Measurements from ENCODE around the gene SGO1. TPM values are rescaled to one million over a fixed set of nuclear protein-coding genes. Genes with fewer than 3 reads are reported as not detected.
A peak's percentile ranks its signal among the peaks of the same experiment; 100 is the strongest.
"Not testable (repeated sequence)": the region's sequence is repeated elsewhere in the genome, so short reads cannot be mapped to it uniquely, and the experiment has no call there.

The SGO1 gene
- polyA plus RNA-seq (ENCODE audit: low read depth in 6 of 6): 10 to 100 TPM; 10.1 to 19.8 (median 12.1) TPM

DNA sequence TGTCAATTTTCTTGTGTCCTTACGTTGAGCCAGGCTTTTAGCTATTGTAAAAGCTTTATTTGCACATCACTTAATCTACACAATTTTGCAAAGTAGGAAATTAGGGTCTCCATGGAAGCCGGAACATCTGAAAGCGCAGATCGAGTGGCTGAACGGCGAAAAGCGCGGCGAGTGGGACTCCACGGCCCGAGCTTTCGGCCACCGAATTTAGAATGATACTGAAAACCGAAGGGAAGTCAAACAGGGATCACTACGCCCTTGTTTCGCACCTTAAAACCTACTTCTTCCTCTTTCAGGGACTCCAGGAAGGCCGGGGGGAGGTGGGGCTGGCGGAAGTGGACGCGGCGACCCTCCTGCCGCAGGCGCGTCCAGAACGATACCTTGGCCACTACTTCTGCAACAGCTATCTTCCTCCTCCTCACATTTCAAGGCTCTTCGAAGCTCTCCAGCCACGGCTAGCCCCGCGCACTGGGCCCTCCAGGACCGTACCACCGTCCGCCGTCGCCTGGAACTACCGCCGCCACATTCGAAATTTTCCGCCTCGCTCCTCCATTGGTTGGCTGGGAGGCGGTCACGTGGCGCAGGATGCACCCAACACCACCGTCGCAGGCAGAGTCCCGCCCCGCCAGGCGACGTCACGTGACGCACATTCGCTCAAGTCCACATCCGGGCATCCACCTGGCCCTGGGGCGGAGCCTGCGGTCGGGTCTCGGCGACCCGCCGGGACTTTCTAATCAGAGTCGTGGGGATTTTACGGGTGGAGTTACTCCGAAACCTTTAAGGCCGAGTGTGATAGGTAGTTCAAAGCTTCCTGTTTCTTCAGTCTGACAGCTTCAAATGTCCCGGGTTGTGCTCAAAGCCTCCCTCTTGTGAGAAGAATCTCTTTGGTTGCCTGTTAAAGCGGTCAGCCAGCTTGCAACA, at the start of gene SGO1:
Gene SGO1, minus strand, starts transcription at position 528 of the 921 bp plus-strand sequence. CDS start 2,179 bp downstream, outside the sequence.
- ATAC-seq (ENCODE audit: low read depth in 2 of 2) (peak; percentile 87 to 91), DNase-seq (peak; percentile 100)
- no peaks in the 10 kb centered on the region for H3K36me3 Mint-ChIP-seq
- peaks cover 0 to 11% (median 0%) of the 10 kb centered on the region in 3 donors for H3K4me1 Mint-ChIP-seq
- H3K27ac Mint-ChIP-seq: no peak within 1 kb of the TSS
- no peaks in the 10 kb centered on the region for H3K9me3 Mint-ChIP-seq
- no peaks in the 10 kb centered on the region for H3K27me3 Mint-ChIP-seq
- no peak within 1 kb of the TSS for H3K4me3 Mint-ChIP-seq

DNA sequence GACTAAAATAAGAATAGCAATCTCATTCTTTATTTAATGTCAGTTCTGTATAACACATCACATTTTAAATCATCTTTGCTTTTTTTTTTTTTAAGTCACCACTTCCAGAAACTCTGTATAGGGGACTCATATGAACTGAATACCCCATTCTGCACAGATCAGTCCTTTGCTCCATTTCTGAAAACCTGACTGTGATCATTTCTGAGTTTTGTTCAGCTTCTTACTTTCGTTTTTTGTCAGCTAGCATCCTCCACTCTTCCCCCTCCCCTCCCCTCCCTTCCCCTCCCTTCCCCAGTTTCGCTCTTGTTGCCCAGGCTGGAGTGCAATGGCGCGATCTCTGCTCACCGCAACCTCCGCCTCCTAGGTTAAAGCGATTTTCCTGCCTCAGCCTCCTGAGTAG, 49.8 kb upstream of the SGO1 start:
- ATAC-seq (ENCODE audit: low read depth in 2 of 2) (no peak), DNase-seq (no peak)
- H3K9me3 Mint-ChIP-seq: no peaks in the 10 kb centered on the region
- H3K4me1 Mint-ChIP-seq: no peaks in the 10 kb centered on the region
- peak overlapping the region in 1 of 6 donors; percentile 71 for H3K27ac Mint-ChIP-seq
- H3K27me3 Mint-ChIP-seq: no peaks in the 10 kb centered on the region
- H3K4me3 Mint-ChIP-seq: no peak overlapping the region
- H3K36me3 Mint-ChIP-seq: no peaks in the 10 kb centered on the region

DNA sequence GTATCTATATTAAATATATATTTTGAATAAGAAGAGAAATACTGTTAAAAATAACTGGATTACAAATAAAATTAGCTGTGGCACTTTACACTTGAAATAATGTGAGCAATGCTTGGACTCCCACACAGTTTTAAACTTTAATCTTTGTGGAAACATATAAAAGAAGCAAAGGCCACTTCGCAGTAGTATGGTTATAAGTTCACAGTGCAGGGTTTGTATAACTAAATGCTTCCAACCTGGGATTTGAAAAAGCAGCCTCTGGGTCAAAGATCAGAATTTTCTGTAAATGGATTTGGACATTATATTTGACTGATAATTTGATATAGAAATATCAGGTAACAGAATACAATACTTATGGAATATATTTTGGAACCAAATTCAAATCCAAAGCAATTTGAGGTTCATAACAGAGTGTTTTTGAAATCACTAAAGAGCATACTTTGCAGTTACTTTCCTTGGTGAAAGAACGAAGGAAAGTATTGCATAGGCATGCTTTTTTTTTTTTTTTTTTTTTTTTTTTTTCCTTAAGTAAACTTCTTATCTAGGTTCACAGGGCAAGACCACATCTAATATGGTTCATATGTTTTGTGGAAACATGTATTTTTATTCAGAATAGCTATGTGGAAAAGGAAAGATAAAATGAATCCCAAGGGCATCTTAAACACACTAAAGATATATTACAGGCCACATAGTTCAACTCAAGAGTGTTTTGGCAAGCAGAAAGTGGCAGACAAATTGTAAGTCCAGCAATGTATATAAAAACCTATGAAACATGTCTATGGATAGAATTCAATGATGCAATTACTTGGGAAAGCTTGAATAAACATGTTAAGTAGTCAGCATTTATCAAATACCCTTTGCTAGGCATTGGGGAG, 47.1 kb upstream of the SGO1 start:
- H3K36me3 Mint-ChIP-seq: no peaks in the 10 kb centered on the region
- no peak overlapping the region for H3K27ac Mint-ChIP-seq
- ATAC-seq (ENCODE audit: low read depth in 2 of 2): no peak
- H3K27me3 Mint-ChIP-seq: no peaks in the 10 kb centered on the region
- H3K9me3 Mint-ChIP-seq: no peaks in the 10 kb centered on the region
- no peak overlapping the region for H3K4me3 Mint-ChIP-seq
- no peak for DNase-seq
- no peaks in the 10 kb centered on the region for H3K4me1 Mint-ChIP-seq

DNA sequence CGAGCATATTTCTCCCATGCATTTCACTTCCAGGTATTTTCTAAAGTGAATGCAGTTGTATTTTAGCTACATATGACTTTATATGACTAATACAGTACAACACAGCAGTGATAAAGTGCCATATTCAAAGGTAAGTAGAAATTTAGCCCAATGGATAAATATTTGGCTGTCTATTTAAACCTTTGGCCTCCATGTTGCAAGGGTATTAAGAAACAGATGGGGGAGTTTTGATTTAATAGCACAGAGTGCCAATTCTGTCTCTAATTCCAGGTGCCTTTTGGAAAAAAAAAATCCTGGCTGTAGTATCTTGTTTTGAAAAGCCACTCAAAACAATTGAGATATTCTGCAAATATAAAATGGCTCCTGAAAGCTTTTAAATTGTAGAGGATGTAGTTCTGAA, 44.9 kb upstream of the SGO1 start:
- ATAC-seq (ENCODE audit: low read depth in 2 of 2): no peak

DNA sequence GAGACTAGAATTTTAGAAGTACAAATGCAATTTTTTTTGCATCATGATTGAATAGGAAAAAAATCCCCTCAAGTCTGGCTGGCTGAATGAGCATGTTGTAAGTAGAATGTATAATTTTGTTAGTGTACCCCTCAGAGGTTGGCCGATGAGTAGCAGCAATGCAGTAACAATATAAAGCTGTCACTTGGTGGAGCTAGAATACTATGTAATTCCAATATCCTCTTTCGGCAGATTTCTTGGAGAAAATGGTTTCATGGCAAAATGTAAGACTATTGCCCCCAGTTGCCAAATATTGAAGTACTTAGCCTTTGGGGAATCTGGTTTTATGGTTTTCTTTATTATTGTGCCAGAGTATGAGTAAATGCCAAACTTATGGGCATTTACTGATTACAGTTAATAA, 39.8 kb upstream of the SGO1 start:
- Mint-ChIP-seq H3K27me3 (no peaks in the 10 kb centered on the region), H3K4me3 (no peak overlapping the region), H3K9me3 (peaks cover 0 to 4% (median 0%) of the 10 kb centered on the region in 7 donors), H3K4me1 (peaks cover 0 to 4% (median 0%) of the 10 kb centered on the region in 3 donors), H3K27ac (no peak overlapping the region), H3K36me3 (peaks cover 0 to 8% of the 10 kb centered on the region in 2 donors)
- ATAC-seq (ENCODE audit: low read depth in 2 of 2): no peak
- DNase-seq: no peak

More for the DNA sequence above, 44.9 kb upstream of the SGO1 start:
- no peak overlapping the region for H3K27ac Mint-ChIP-seq
- no peak overlapping the region for H3K4me3 Mint-ChIP-seq
- no peaks in the 10 kb centered on the region for H3K9me3 Mint-ChIP-seq
- DNase-seq: no peak
- no peaks in the 10 kb centered on the region for H3K36me3 Mint-ChIP-seq
- H3K4me1 Mint-ChIP-seq: no peaks in the 10 kb centered on the region
- no peaks in the 10 kb centered on the region for H3K27me3 Mint-ChIP-seq

DNA sequence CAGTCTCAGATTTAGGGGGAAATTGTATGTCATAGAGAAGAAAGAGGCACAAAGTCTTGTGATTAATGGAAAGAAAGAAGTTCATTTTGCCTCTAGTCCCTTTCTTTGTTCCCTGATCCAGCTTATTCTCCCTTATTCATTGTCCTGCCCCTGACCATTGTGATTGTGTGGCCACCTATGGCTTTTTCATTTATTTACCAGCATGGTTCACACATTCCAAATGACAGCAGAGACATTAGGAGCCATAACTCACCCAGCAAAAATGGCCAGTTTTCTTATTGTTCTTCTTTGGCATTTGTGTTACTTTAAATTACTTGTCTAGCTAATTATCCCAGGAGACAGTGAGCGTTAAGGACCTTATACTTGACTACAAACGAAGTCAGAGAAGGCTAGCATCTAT, 36.3 kb upstream of the SGO1 start:
- peaks cover 0 to 8% of the 10 kb centered on the region in 2 donors for H3K36me3 Mint-ChIP-seq
- no peak for DNase-seq
- no peaks in the 10 kb centered on the region for H3K27me3 Mint-ChIP-seq
- H3K4me3 Mint-ChIP-seq: no peak overlapping the region
- peaks cover 0 to 4% (median 0%) of the 10 kb centered on the region in 3 donors for H3K4me1 Mint-ChIP-seq
- H3K9me3 Mint-ChIP-seq: peaks cover 0 to 4% (median 0%) of the 10 kb centered on the region in 7 donors
- no peak for ATAC-seq (ENCODE audit: low read depth in 2 of 2)
- H3K27ac Mint-ChIP-seq: no peak overlapping the region

DNA sequence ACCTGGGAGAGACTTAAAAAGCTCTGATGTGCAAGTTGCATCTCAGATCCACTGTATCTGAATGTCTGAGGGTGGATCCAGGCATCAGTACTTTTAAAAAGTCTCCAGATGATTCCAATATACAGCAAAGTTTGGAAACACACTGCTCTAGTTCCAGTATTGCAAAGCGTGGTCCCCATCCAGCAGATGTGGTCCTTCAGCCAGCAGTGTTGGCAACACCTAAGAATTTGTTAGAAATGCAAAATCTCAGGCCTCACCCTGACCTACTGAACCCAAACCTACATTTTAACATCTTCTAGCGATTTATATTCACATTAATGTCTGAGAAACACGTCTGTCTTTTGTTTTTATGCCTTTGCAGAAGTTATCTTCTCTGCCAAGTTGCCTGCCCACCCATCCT, 32.2 kb upstream of the SGO1 start:
- Mint-ChIP-seq H3K27me3 (no peaks in the 10 kb centered on the region), H3K4me1 (peaks cover 0 to 5% (median 4%) of the 10 kb centered on the region in 3 donors), H3K27ac (peak overlapping the region in 1 of 6 donors; percentile 52), H3K36me3 (peaks cover 2 to 8% of the 10 kb centered on the region in 2 donors), H3K9me3 (peaks cover 0 to 4% (median 0%) of the 10 kb centered on the region in 7 donors), H3K4me3 (no peak overlapping the region)
- ATAC-seq (ENCODE audit: low read depth in 2 of 2) (no peak), DNase-seq (no peak)

DNA sequence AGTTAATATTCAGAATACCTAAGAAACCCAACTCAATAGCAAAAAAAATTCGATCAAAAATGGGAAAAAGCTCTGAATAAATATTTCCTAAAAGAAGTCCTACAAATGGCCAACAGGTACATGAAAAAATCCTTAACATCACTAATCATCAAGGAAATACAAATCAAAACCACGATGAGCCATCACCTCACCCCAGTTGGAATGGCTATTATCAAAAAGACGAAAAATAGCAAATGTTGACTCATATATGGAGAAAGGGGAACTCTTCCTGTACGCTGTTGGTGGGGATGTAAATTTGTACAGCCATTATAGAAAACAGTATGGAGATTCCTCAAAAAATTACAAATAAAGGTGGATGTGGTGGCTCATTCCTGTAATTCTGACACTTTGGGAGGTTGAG, 29.6 kb upstream of the SGO1 start:
- no peaks in the 10 kb centered on the region for H3K27me3 Mint-ChIP-seq
- no peak for ATAC-seq (ENCODE audit: low read depth in 2 of 2)
- peaks cover 0 to 5% (median 0%) of the 10 kb centered on the region in 3 donors for H3K4me1 Mint-ChIP-seq
- peak overlapping the region in 1 of 6 donors; percentile 77 for H3K27ac Mint-ChIP-seq
- DNase-seq: no peak
- H3K4me3 Mint-ChIP-seq: no peak overlapping the region
- H3K9me3 Mint-ChIP-seq: peaks cover 0 to 2% (median 0%) of the 10 kb centered on the region in 7 donors
- peaks cover under 1 to 6% of the 10 kb centered on the region in 2 donors for H3K36me3 Mint-ChIP-seq

DNA sequence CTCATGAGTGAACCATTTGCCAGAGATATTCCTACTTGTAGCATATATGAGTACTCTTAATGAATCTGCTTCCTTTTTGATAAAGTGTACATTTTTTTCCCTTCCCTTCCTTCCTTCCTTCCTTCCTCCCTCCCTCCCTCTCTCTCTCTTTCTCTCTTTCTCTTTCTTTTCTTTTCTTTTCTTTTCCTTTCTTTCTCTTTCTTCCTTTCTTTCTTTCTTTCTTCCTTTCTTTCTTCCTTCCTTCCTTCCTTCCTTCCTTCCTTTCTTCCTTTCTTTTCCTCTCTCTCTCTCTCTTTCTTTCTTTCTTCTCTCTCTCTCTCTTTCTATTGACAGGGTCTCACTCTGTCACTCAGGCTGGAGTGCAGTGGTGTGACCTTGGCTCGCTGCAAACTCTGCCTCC, 27.5 kb upstream of the SGO1 start:
- not testable (repeated sequence) for H3K4me1 Mint-ChIP-seq; H3K27me3 Mint-ChIP-seq; H3K4me3 Mint-ChIP-seq; ATAC-seq (ENCODE audit: low read depth in 2 of 2); H3K27ac Mint-ChIP-seq; DNase-seq; H3K36me3 Mint-ChIP-seq; H3K9me3 Mint-ChIP-seq

DNA sequence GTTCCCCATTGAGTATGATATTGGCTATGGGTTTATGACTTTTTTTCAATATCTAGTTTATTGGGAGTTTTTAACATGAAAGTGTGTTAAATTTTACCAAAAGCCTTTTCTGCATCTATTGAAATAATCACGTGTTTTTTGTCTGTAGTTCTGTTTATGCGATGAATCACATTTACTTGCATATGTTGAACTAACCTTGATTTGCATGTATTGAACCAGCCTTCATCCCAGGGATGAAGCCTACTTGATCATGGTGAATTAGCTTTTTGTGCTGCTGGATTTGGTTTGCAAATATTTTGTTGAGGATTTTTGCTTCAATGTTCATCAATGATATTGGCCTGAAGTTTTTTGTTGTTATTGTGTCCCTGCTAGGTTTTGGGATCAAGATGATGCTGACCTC, 21.9 kb upstream of the SGO1 start:
- not testable (repeated sequence) for H3K4me3 Mint-ChIP-seq; H3K27me3 Mint-ChIP-seq; H3K4me1 Mint-ChIP-seq; H3K27ac Mint-ChIP-seq; DNase-seq; ATAC-seq (ENCODE audit: low read depth in 2 of 2)
- Mint-ChIP-seq H3K36me3 (peaks cover 14 to 19% of the 10 kb centered on the region in 2 donors), H3K9me3 (peaks cover 8 to 16% (median 14%) of the 10 kb centered on the region in 7 donors)

DNA sequence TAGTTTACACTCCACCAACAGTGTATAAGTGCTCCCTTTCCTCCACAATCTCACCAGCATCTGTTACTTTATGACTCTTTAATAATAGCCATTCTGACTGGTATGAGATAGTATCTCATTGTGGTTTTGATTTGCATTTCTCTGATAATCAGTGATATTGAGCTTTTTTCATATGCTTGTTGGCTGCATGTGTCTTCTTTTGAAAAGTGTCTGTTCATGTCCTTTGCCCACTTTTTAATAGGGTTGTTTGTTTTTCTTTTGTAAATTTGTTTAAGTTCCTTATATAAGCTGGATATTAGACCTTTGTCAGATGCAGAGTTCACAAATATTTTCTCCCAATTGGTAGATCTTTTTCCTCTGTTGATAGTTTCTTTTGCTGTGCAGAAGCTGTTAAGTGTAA, 19.9 kb upstream of the SGO1 start:
- not testable (repeated sequence) for DNase-seq; ATAC-seq (ENCODE audit: low read depth in 2 of 2); H3K27ac Mint-ChIP-seq; H3K4me3 Mint-ChIP-seq; H3K27me3 Mint-ChIP-seq; H3K4me1 Mint-ChIP-seq
- peaks cover 8 to 16% (median 14%) of the 10 kb centered on the region in 7 donors for H3K9me3 Mint-ChIP-seq
- H3K36me3 Mint-ChIP-seq: peaks cover 12 to 19% of the 10 kb centered on the region in 2 donors

DNA sequence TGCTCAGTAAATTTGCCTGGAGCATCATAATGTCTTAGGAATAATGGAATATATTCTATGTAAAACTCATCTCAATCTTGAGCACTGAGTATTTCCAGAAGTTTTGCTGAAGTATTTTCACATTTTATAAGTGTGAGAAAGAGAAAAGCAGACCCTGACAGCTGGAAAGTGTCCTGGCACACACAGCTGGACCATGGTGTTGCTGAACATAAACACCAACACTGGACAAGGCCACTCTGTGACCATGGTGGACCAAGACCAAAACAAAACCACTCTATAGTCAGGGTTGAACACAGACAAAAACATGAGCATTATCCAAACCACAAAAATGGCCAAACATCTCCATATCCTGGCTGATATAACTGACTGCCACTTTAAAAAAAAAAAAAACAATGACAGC, 15.1 kb upstream of the SGO1 start:
- H3K27me3 Mint-ChIP-seq: no peaks in the 10 kb centered on the region
- no peak overlapping the region for H3K27ac Mint-ChIP-seq
- DNase-seq: no peak
- H3K9me3 Mint-ChIP-seq: peaks cover 0 to 7% (median 3%) of the 10 kb centered on the region in 7 donors
- no peak for ATAC-seq (ENCODE audit: low read depth in 2 of 2)
- peaks cover 2 to 9% of the 10 kb centered on the region in 2 donors for H3K36me3 Mint-ChIP-seq
- no peak overlapping the region for H3K4me3 Mint-ChIP-seq
- peaks cover 0 to 7% (median 5%) of the 10 kb centered on the region in 3 donors for H3K4me1 Mint-ChIP-seq

DNA sequence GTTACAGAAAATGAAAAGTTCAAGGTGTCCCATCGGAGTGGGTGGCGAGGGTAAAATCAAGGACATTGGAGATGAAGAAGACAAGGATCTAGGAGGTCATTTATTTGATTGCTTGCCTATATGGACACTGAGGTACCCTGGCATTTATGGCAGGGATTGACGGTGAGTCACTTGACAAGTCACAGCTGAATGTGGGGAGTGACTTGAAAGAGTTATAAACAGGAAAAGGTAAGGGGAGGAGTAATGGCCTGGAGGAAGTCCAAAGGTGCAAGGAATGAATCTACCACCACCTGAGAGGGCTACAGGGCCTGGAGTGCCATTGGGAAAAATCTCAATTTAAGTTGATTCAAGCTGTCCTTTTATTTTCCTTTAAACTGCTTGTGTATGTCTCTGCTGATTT, 11.8 kb upstream of the SGO1 start:
- Mint-ChIP-seq H3K27ac (peak overlapping the region in 1 of 6 donors; percentile 70), H3K9me3 (no peaks in the 10 kb centered on the region), H3K36me3 (peaks cover 0 to 5% of the 10 kb centered on the region in 2 donors), H3K4me3 (no peak overlapping the region), H3K27me3 (no peaks in the 10 kb centered on the region), H3K4me1 (peaks cover 3 to 7% (median 5%) of the 10 kb centered on the region in 3 donors)
- no peak for ATAC-seq (ENCODE audit: low read depth in 2 of 2)
- no peak for DNase-seq

All from naive B cell (primary cell).